GM12865 (cell line): ENCODE data around the gene ANKRD40.

Source experiments
- DNase-seq: peaks from one replicate; pipeline ENCODE4 v3.0.0; 2010; ENCODE audit warnings: low read depth
- H3K4me3 ChIP-seq: 2 replicates; pipeline ENCODE4 v1.5.1; 2011; ENCODE audit warnings: mild to moderate bottlenecking, low read depth, low read length, control low read depth
- CTCF ChIP-seq: IDR thresholded peaks from 2 replicates; pipeline ENCODE4 v1.5.1; 2011; ENCODE audit warnings: low read length, control low read depth, low read depth, inconsistent platforms; ENCODE audit not compliant: insufficient read depth; ENCODE audit errors: missing control alignments

ANKRD40 gene

DNA sequence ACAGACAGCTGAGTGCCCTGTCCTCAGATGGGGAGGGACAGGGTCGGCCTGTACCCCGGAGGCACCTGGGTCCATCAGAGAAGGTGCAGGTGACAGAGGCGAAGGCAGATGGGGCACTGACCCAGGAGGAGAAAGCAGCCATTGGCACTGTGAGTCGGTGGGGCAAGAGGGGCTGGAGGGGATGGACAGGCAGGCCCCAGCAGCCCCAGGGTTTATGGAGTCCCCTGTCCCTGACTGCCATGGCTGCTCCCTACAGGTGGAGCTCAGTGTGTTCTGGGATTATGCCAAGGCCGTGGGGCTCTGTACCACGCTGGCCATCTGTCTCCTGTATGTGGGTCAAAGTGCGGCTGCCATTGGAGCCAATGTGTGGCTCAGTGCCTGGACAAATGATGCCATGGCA lies 32.1 kb downstream of the ANKRD40 start:
- no peak for DNase-seq
- TF ChIP-seq CTCF = no peak
- no peak overlapping the region for H3K4me3 ChIP-seq

DNA sequence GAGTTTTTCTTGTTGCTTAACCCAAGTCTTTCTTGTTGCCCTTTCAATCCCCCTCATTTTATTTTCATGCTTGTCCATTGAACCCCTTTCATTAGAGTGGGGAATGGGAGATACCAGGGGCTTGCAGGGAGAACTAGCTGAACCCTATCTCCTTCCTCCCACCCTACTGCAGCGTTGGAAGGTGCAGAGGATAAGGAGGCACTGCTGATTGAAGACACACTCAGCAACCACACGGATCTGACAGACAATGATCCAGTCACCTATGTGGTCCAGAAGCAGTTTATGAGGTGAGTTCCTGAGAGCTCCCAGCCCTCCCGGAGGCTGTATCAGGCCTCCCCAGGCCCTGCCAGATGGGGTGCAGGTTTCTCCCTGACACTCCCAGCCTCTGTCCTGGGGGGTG lies 32.5 kb downstream of the ANKRD40 start:
- no peak for TF ChIP-seq CTCF
- no peak for DNase-seq
- H3K4me3 ChIP-seq = no peak overlapping the region

DNA sequence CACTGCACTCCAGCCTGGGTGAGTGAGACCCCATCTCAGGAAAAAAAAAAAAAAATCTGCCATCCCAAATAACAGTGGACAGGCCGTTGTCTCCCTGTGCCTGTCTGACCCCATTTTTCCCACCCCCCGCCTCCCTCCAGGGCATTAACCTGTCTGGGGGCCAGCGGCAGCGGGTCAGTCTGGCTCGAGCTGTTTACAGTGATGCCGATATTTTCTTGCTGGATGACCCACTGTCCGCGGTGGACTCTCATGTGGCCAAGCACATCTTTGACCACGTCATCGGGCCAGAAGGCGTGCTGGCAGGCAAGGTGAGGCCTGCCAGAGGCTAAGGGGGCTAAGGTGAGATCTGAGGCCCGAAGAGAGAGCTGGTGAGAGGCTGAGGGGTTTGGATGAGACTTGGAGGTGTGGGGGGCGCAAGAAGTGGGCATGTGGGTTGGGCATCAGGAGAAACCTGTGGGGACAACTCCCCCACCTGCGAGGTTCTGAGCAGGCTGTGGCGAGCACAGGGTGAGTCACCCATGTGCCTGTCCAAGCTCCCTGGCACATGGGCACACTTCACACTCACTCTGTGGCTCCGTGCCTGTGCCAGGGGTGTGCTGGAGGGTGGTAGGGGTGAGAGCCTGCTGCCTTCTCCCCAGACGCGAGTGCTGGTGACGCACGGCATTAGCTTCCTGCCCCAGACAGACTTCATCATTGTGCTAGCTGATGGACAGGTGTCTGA lies 34.7 kb downstream of the ANKRD40 start:
- DNase-seq = no peak
- TF ChIP-seq CTCF = no peak
- H3K4me3 ChIP-seq = no peak overlapping the region

- no peak overlapping the region for H3K4me3 ChIP-seq
- TF ChIP-seq CTCF = no peak
- no peak for DNase-seq
Observed at GRCh38 chr17:50672071-50672470, 35.6 kb downstream of the ANKRD40 start.

DNA sequence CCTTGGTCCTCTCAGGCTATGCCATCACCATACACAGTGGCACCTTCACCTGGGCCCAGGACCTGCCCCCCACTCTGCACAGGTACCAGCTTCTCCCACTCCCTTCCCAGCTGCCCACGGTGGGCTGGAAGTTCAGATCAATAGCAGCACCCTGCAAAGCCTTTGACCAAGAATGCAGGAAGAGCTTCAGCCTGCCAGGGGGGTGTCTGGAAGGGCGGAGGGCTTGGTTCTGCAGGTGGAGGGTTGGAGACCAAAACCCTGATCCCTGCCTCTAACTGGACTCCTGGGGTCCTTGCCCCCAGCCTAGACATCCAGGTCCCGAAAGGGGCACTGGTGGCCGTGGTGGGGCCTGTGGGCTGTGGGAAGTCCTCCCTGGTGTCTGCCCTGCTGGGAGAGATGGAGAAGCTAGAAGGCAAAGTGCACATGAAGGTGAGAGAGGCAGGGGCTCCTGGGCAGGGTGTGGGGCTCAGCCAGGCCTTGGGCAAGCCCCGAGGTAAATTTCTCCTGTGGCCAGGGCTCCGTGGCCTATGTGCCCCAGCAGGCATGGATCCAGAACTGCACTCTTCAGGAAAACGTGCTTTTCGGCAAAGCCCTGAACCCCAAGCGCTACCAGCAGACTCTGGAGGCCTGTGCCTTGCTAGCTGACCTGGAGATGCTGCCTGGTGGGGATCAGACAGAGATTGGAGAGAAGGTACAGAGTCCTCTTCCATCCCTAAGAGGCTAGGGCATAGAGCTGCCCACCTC lies 38.7 kb downstream of the ANKRD40 start:
- no peak overlapping the region for H3K4me3 ChIP-seq
- DNase-seq = no peak
- no peak for TF ChIP-seq CTCF

DNA sequence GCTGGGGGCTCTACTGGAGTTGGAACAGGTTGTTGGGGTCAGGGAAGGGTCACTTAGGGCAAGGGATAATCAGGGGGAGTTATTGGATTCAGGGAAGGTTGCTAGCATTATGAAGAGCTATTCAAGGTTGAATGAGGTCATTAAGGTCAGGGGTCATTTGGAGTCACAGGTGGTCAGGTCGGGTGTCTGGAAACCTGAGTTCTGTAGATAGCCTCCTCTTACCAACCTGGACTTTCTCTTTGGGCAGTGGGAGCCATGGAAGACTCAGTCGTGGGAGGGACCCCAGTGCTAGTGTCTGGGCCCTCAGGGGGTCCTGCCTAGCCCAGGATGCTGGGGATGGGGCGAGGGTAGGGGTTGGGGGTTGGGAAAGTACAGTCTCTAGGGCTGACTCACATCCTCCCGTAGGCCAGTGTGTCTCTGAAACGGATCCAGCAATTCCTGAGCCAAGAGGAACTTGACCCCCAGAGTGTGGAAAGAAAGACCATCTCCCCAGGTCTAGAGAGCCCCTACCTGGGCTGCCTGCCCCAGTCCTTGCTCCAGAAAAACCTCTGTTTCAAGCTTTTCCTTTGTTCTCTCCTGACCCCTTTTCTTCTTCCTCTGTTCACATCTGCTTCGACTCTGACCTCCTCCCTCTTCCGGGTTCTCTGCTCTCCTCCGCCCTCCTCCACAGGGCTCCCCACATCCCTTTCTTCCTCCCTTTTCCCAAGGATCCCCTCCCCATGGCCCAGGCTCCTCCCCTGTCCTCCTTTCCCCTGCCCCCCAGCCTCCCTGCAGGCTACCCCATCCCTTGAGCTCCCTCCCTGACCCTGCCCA lies 39.5 kb downstream of the ANKRD40 start:
- DNase-seq = no peak
- no peak for TF ChIP-seq CTCF
- no peak overlapping the region for H3K4me3 ChIP-seq
